Measurements from ENCODE around the gene SZRD1. TPM values are rescaled to one million over a fixed set of nuclear protein-coding genes. Genes with fewer than 3 reads are reported as not detected.
"Not testable (repeated sequence)": the region's sequence is repeated elsewhere in the genome, so short reads cannot be mapped to it uniquely, and the experiment has no call there.

The SZRD1 gene
- total RNA-seq, 1 donor from 2014 or later, result 4.1 TPM

DNA sequence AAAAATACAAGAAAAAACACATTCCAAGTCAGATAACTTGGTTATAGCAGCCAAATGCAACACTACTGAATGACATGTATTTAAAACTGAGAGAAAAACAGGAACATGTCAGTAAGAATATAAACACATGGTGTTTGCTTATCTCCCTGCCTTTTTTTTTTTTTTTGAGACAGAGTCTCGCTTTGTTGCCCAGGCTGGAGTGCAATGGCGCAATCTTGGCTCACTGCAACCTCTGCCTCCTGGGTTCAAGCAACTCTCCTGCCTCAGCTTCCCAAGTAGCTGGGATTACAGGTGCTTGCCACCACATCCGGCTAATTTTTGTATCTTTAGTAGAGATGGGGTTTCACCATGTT, 1.9 kb upstream of the SZRD1 start:
- FAIRE-seq; DNase-seq (ENCODE audit: low spot score in 2 of 2): not testable (repeated sequence)

DNA sequence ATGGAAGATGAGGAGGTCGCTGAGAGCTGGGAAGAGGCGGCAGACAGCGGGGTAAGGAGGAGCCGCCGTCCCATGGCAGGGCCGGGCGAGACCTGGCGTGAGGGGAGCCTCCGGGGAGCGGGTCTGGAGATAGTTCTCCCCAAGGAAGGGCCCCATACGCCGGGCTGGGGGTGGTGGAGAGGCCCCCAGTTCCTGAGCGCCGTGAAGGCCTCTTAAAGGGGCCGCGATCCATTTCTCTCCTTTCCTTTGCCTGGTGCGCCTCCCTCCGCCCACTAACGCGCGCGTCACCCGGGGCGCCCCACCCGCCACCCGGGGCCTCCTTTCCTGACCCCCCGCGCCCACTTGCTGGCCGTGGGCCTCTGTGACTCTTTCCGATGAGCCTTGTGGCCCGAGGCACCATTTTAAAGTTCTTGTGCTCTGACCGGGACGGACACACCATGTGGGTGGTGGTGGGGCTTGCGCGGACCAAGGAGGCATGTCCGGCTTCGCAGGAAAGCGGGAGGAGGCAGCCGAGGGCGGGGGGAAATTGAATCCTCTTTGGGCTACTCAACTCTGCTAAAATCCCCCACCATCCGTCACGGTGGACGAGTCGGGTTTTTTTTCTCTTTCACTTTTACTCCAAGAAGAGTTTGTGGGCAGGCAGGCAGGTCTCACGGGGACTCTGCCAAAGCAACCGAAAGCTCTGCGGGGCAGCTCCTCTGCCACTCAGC, 371 bp downstream of the SZRD1 start:
- FAIRE-seq, result no peak
- DNase-seq (ENCODE audit: low spot score in 2 of 2), result peak; percentile 80 to 84

DNA sequence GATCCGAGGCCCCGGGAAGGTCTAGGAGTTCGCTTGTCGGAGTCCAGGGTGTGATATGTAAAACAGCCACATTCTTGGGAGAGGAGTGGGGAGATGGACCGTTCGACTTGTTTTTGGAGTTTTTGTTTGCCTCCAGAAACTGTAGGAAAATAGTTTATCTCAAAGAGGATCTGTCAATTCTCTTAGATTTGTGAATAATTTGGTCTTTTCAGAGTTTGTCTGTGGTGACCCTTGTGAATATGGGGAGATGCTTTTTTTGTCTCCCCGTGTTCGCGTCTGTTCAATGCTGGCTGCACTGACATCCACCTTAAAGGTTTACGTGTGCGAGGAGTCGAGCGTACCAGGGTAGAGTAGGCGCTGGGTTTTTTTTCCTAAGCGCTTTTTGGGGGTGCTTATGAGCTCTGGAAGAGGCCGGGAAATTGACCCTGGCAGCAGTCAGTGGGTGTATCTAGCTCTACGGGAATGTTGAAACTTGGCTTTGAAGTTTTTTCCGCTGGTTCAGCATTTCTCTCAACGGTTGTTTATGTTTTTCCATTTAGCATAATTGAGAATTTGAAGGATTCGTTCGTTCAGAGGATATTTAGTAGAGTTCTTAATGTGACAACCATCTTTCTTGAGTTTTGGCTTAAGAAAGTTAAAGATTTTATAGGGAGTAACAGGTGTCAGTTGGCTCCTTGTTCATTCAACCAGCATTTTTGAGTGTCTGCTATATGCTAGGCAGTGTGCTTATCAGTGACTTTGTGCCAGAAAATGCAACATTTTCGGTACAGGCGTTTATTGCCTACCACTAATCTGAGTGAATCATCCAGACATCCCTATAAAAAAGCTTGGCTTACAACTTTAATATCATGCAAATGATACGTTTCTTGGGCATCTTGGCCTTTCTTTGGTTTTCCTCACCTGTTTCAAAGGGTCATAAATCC, 1.2 kb downstream of the SZRD1 start:
- DNase-seq (ENCODE audit: low spot score in 2 of 2), result no peak
- FAIRE-seq, result no peak

DNA sequence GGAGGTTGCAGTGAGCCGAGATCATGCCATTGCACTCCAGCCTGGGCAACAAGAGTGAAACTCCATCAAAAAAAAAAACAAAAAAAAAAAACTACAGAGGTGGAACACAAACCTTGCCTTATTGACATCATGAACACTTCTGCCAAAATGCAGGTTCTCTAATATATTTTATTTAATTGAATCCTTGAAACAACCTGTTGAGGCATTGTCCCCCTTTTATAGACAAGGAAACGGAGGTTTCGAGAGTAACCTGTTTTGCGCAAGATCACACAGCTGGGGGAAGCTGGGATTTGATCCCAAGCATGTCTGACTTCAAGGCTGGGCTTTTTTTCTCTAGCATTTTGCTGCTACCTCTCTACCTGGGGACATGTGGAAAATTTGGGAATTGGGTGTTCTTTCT, 2.8 kb downstream of the SZRD1 start:
- FAIRE-seq, result no peak
- DNase-seq (ENCODE audit: low spot score in 2 of 2), result no peak

DNA sequence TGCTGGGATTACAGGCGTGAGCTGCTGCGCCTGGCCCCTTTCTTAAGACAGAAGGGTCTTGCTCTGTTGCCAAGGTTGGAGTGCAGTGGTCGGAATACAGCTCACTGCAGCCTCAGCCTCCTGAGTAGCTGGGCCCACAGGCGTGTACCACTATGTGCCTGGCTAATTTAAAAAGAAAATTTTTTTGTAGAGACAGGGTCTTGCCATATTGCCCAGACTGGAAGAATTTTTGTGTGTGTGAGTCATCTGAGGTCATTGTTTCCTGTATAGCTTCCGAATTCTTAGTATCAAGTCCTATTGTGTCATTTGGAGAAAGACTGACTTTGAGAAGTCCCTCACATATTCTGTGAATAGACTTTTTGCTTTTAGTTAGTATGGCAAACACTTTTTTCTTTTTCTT, 4.7 kb downstream of the SZRD1 start:
- no peak for DNase-seq (ENCODE audit: low spot score in 2 of 2)
- no peak for FAIRE-seq

DNA sequence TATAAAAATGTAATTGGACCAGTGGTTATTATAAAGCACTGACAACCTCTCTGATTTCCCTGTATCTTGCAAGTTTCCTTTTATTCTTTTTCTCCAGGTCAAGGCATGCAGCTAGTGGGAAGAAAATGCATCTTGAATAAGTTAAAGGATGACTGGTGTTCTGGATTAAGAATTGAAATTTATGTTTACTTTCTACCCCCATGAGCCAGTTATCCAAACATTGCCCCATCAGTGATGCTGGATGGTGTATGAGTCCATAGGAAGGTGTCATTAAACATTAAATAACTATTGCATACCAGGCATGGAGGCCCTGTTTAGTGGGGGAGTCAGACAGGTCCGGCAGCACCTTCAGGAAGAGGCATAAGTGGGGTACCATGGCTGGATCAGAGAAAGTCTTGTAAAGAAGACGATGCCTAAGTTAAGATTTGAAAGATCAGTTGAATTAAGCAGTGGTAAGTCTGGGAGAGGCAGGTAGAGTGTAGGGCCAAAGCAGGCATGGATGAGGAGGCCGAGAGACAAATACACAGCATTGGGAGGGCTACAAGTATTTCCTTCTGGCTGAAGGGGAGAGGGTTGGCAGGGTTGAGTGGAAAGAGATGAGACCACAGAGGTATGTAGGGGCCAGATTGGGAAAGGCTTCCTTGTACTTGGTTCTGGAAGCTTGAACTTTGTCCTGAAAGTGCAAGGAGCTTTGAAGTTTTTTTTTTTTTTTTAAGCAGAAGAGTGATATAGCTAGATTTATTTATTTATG, 5.7 kb downstream of the SZRD1 start:
- FAIRE-seq, result no peak

DNA sequence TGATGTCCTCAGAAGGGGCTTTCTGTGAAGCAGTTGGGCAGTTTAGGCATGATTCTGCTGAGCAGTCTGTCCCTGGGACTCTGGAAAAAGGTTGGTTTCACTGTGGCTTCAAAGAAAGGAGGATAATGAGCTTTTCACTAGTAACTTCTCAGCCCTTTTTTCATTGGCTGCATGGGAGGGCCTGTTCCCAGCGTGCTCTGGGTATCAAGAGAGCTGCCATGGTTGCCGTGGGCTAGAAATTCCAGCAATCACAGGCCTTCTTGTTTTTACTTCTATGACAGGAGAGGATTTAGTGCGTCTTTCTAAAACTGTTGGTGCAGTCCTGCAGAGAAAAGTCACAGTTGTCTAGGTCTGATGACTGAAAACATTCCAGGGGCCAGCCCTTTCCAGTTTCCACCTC, 7.2 kb downstream of the SZRD1 start:
- FAIRE-seq (no peak), DNase-seq (ENCODE audit: low spot score in 2 of 2) (no peak)

More for the DNA sequence above, 5.7 kb downstream of the SZRD1 start:
- DNase-seq (ENCODE audit: low spot score in 2 of 2), result no peak

DNA sequence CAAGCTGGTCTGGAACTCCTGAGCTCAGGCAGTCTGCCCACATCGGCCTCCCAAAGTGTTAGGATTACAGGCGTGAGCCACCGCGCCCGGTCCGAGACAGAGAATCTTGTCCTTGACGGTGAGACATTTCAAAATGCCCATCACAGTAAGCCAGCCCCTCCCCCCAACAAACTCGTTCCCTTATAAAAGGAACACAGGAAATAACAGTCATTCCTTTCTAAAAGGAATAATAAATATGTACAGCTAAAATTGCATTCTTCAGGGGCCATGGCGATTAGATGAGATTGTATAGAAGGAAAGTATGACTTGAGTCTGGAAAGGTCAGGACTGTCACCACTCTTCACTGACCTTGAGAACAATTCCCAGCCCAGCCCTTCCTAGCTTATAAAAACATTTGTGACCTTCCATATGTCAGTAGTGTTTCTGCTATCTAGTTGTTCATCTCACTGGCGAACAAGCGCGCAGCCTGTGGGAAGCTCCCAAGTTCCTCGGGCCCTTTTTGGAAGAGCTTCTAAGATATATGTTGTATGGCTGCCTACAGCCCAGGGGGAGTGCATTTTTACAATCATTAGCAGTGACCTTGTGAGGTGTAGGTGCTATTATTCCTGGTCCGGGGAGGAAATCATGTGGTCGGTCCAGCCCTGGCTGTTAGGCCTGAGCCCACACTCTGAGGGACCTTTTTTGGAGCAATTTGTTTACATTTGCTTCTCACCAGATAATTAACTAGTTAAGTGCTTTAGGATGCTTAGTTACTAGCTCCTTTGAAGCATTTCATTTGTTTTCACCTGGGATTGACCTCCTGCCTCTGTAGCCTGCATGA, 8.7 kb downstream of the SZRD1 start:
- no peak for FAIRE-seq

DNA sequence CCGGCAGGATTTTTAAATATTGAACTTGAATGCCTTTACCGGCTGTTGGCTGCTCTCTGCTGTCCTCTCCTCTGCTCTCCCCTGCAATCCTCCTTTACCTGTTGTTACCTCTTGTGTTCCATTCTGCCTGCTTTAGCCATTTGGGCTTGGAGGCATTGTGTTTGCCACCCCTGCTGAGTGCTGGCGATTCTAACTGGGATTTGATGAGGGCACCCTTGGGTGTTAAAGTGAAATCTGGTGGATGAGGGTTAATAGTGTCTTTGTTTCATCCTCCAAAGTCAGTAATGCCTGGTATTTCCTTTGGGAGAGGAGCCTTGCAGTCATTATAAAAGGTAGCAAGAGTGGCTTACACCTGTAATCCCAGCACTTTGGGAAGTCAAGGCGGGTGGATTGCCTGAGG, 9.9 kb downstream of the SZRD1 start:
- no peak for DNase-seq (ENCODE audit: low spot score in 2 of 2)
- FAIRE-seq, result no peak

More for the DNA sequence above, 8.7 kb downstream of the SZRD1 start:
- no peak for DNase-seq (ENCODE audit: low spot score in 2 of 2)

DNA sequence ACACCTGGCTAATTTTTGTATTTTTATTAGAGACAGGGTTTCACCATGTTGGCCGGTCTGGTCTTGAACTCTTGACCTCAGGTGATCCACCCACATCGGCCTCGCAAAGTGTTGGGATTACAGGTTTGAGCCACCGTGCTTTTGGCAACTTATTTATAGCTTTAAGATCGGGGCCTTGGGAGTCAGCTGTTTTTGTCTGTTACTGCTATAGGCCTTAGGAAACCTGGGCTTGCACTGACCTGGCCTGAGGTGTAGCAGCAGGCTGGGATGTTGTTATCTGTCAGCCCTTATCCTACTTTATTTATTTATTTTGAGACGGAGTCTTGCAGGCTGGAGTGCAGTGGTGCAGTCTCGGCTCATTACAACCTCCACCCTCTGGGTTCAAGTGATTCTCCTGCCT, 11.4 kb downstream of the SZRD1 start:
- DNase-seq (ENCODE audit: low spot score in 2 of 2), result no peak
- FAIRE-seq, result no peak

DNA sequence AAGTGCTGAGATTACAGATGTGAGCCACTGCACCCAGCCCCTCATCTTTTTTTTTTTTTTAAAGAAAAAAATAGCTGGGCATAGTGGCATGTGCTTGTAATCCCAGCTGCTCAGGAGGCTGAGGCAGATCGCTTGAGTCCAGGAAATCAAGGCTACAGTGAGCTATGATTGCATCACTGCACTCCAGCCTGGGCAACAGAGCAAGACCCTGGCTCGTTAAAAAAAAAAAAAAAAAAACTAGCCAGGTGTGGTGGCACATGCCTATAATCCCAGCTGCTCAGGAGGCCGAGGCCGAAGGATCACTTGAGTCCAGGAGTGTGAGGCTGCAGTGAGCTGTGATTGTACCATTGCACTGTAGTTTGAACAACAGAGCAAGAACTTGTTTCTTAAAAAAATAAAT, 13.8 kb downstream of the SZRD1 start:
- no peak for FAIRE-seq

DNA sequence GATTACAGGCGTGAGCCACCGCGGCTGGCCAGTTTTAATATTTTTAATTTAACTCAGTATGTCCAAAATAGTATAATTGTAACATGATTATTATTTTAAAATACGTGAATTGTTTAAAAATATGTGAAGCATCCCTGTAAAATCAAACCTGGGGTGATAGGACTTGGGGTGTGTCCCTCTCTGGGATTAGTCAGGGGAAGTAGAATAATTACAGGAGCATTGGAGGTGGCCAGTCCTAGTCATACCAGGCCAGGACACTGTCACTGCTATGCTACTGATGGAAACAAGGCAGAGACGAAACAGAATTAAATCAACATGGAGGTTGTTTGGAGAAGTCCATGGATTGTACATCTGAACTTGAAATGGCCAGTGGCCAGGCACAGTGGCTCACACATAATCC, 16.8 kb downstream of the SZRD1 start:
- DNase-seq (ENCODE audit: low spot score in 2 of 2) (no peak), FAIRE-seq (no peak)

More for the DNA sequence above, 13.8 kb downstream of the SZRD1 start:
- no peak for DNase-seq (ENCODE audit: low spot score in 2 of 2)

DNA sequence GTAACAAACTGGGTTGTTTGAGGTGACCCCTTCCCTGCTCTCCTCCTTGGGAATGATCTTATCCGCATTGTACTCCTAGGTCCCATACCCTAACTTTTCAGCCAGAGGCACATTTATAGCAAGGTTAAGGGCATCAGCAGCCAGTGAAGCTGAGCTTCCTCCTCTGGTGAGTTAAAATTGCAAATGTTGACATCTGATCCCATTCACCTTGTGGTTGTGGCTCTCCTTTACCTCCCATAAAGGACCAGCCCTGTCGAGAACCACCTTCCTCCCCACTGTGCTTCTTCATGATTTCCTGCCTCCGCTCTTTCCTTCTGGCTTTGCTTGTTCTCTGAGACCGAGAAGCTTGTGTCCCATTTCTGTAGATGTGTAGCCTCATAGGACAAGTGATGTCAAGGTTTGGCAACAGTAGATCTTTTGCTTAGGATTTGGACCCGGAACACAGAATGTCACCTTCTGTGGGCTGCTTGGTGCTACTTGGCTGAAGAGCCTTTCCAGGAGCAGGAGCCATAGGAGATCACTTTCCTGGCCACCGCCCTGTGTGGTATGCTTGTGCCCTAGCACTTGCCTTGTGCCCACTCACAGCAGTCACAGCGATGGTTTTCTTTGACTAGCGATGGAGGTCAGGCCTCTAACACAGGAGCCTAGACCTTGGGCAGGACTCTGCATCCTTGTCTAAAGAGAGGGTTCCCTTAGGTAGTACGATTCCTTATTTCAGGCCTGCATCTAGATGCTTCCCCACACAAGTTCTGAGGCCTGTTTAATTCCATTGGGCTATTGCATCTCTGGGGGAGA, 18.8 kb downstream of the SZRD1 start:
- FAIRE-seq, result no peak
- DNase-seq (ENCODE audit: low spot score in 2 of 2), result no peak

DNA sequence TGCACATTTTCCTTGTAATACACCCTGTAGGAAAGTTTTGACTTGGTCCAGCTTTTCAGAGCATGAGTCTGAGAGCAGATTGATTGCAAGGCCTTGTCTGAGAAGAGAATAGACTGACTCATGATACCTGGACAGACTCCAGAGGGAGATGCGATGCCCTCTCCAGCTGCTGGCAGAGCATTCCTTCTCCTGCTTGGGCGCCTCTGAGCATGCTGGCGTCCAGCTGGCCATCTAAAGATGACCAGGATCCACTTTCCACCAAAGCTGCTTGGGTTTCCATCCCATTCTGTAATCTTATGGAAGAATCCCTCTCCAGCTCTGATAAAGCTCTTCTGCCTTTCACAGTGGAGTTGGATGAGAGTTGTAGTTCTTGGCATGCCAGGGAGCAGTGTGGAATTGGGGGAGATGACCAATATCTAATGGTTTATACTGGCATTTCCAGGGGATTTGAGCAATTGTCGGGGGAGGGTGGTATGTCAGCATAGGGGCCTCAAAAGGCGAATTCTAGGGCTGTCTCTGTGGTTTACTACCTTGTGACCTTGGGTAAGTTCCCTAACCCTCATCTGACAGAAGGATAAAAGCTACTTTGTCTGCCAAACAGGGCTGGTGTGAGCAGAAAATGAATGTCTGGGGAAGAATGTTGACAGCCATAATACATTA, 19.5 kb downstream of the SZRD1 start:
- FAIRE-seq, result no peak

DNA sequence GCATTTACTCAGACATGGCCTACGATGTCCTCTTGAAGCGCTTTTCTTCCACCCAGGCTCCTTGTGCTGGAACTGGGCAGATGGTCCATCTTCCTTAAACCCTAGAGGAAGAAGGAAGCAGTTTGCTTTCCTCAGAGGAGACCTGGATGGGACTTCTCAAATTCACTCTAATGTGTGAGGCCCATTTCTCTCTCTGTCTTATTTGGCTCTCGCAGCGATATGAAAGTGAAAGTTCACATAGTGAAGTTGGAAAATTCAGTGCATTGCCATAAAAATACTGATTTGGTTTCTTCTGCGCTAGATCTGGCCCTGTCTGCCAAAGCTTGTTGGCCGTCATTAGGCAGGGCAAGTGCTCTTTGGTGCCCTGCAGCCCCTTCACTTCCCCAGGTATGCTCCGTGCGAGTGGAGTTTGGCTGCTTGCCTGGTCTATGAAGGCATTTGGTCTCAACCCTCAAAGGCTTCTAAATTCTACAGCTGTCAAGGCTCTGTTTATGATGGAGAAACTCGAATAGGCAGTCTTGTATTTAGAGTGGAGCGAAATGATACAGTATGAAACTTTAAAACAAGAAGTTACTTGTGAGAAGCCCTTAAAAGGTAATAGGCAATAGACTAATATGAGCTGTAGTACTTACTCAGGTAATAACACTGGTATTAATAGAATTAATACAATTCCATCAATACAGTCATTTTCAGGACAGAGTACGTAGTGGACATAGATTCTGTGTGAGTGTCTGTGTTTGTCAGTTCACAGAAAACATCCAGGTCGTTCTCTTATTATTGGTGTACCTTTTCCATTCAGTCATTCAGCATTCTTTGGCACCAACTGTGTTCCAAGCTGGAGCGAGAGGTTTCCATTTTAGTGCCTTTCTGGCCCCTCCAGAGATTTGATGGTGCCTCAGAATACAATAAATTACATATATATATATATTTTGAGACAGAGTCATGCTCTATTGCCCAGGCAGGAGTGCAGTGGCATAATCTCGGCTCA, 20.5 kb downstream of the SZRD1 start:
- FAIRE-seq (no peak), DNase-seq (ENCODE audit: low spot score in 2 of 2) (no peak)

More for the DNA sequence above, 19.5 kb downstream of the SZRD1 start:
- no peak for DNase-seq (ENCODE audit: low spot score in 2 of 2)

DNA sequence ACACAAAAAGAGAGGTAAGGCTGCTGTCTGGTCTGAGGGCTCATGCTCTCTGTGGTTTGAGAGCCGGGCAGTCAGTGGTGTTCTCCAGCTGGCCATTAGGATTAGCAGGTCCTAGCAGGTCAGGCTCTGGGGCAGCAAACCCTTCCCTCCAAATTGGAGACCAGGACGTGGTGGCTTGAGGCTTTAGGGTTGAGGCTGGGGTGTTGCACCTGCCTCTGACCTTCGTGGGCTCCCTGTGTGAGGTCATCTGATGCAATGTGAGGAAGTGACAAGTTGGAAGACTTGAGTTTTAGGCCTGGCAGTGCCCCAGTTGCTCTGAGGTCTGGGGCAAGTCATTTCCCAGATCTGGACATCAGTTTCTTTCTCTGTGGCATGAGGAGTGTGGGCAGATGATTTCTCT, 24.4 kb downstream of the SZRD1 start:
- no peak for DNase-seq (ENCODE audit: low spot score in 2 of 2)
- no peak for FAIRE-seq

DNA sequence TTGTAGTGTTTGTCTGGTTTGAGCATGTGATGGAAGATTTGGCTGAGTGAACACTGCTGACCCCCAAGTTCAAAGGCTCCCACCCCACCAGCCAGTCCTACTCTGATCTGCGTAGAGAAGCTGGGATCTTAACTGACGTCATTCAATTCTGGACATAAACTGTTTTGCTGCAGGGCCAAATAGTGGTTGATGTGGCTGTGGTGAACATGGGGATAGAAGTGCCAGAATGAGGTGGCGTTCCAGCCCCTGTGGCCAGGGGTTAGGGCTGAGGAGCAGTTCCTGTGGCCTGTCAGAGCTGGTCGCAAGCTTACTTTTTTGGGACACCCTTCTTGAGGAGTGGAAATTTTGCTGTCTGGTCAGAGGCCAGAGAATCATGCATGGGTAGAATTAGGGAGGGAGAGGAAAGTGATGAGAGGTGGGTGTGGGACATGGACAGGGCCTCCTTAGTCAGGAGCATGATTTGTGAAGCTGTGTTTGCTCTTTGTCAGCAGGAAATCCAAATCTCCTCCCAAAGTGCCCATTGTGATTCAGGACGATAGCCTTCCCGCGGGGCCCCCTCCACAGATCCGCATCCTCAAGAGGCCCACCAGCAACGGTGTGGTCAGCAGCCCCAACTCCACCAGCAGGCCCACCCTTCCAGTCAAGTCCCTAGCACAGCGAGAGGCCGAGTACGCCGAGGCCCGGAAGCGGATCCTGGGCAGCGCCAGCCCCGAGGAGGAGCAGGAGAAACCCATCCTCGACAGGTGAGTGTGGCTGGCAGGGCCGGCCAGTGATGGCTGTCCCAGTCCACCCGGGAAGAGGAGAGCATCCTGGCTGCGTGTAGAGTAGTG, 25.9 kb downstream of the SZRD1 start:
- no peak for FAIRE-seq
- DNase-seq (ENCODE audit: low spot score in 2 of 2), result no peak

Measured in frontal cortex (tissue), 4 donors.